MM.1S (cell line): ENCODE results near the gene SMAD7.

Experiments
- EZH2 ChIP-seq: fragments of 300-600 bp; sonication (generic); optimal IDR thresholded peaks from 2 replicates; pipeline ENCODE3; 2017; ENCODE audit warnings: low read depth, mild to moderate bottlenecking, antibody characterized with exemption, low read length, mixed read lengths
- TF ChIP-seq, protein P1 (sequence below): fragments of 300-600 bp; sonication (generic); IDR thresholded peaks from 2 replicates; pipeline ENCODE4 v1.5.1; 2016; ENCODE audit warnings: antibody characterized with exemption, low read length, mixed read lengths

DNA sequence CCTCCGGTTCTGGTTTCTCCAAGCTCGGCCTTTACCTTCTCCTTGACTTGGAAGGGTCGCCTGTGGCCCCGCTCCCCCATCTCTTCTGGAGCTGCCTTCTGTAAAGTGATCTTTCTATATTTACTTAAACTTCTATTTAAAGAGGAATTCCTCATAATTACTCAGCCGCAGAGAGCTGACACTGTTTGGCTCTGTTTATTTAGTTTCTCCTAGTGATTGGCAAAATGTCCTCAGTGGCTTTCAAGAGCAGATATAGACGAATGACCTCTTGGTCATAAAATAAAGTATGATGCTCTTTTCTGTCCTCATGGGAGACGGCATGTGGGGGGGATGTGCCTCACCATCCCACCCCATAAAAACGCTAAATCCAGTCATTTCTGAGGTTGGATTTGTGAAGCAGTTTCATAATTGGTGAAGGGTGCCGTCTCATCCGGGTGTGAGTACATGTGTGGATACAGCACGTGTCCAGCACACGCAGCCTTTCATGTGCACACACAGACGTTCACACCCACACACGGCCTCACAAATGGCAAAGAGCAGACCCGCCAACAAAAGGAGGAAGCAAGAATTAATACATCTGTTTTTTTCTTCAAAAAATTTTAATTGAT, 43.4 kb upstream of the SMAD7 start:
- TF ChIP-seq, protein P1, sequence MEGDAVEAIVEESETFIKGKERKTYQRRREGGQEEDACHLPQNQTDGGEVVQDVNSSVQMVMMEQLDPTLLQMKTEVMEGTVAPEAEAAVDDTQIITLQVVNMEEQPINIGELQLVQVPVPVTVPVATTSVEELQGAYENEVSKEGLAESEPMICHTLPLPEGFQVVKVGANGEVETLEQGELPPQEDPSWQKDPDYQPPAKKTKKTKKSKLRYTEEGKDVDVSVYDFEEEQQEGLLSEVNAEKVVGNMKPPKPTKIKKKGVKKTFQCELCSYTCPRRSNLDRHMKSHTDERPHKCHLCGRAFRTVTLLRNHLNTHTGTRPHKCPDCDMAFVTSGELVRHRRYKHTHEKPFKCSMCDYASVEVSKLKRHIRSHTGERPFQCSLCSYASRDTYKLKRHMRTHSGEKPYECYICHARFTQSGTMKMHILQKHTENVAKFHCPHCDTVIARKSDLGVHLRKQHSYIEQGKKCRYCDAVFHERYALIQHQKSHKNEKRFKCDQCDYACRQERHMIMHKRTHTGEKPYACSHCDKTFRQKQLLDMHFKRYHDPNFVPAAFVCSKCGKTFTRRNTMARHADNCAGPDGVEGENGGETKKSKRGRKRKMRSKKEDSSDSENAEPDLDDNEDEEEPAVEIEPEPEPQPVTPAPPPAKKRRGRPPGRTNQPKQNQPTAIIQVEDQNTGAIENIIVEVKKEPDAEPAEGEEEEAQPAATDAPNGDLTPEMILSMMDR = no peak
- no peak for TF ChIP-seq EZH2
